NCI-H345 treated with DMSO at 0.1 percent for 48 hours (cell line): ENCODE data around the gene NOP14.
"Not testable (repeated sequence)": the region's sequence is repeated elsewhere in the genome, so short reads cannot be mapped to it uniquely, and the experiment has no call there.

Source experiments
- DNase-seq: peaks from one replicate; lab custom pipeline; 2025; ENCODE audit not compliant: unreplicated experiment; lab: John Stamatoyannopoulos, UW

Gene NOP14

GRCh38 chr4:2943364-2944090 lies 19.7 kb downstream of the NOP14 start:
- DNase-seq = no peak

GRCh38 chr4:2942532-2943363 lies 20.5 kb downstream of the NOP14 start:
- DNase-seq = no peak

GRCh38 chr4:2942037-2942531 lies 21.1 kb downstream of the NOP14 start:
- DNase-seq = no peak

GRCh38 chr4:2941138-2942036 lies 21.8 kb downstream of the NOP14 start:
- no peak for DNase-seq

- no peak for DNase-seq
These were observed 22.7 kb downstream of the NOP14 start for GRCh38 chr4:2940267-2941137.

GRCh38 chr4:2939383-2940243 lies 23.6 kb downstream of the NOP14 start:
- DNase-seq = no peak

GRCh38 chr4:2938906-2939305 lies 24.3 kb downstream of the NOP14 start:
- no peak for DNase-seq

GRCh38 chr4:2938411-2938810 lies 24.8 kb downstream of the NOP14 start:
- DNase-seq = not testable (repeated sequence)

- no peak for DNase-seq
These were observed 25.2 kb downstream of the NOP14 start for GRCh38 chr4:2937986-2938385.

GRCh38 chr4:2937146-2937857 lies 25.9 kb downstream of the NOP14 start:
- DNase-seq = no peak

- DNase-seq = no peak
These were observed 26.4 kb downstream of the NOP14 start for GRCh38 chr4:2936773-2937145.

- DNase-seq = no peak
These were observed 27.2 kb downstream of the NOP14 start for GRCh38 chr4:2935762-2936743.

GRCh38 chr4:2934813-2935761 lies 28.1 kb downstream of the NOP14 start:
- peak; percentile 34 for DNase-seq

- no peak for DNase-seq
These were observed 29.0 kb downstream of the NOP14 start for GRCh38 chr4:2934077-2934812.

GRCh38 chr4:2933566-2934076 lies 29.6 kb downstream of the NOP14 start:
- no peak for DNase-seq
